ENCODE measurements around the gene PRAMEF5.
"Not testable (repeated sequence)": the region's sequence is repeated elsewhere in the genome, so short reads cannot be mapped to it uniquely, and the experiment has no call there.

The PRAMEF5 gene

GRCh38 chr1:13253898-13254297 lies at the start of gene PRAMEF5:
Gene PRAMEF5 (plus strand): TSS chr1:13254198. CDS start chr1:13259269, 5,071 bp downstream.
- not testable (repeated sequence) for DNase-seq (ENCODE audit: low read depth)

DNA sequence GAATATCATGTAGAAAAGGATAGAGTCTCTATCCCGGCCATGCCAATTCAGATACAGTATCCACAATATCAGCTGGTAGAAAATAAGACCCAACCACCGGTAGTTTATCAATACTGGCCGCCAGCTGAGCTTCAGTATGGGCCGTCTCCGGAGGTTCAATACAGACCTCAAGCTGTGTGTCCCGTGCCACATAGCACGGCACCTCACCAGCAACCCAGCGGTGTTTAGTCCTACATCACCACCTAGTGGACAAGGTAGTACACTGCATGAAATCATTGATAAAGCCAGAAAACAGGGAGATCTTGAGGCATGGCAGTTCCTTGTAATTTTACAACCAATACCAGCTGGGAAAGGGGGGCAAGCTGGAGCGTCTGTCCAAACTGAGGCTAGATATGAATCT lies 45.3 kb upstream of the PRAMEF5 start:
- not testable (repeated sequence) for DNase-seq (ENCODE audit: low read depth)

- not testable (repeated sequence) for DNase-seq (ENCODE audit: low read depth)
These were observed 37.4 kb upstream of the PRAMEF5 start for GRCh38 chr1:13216619-13217018.

DNA sequence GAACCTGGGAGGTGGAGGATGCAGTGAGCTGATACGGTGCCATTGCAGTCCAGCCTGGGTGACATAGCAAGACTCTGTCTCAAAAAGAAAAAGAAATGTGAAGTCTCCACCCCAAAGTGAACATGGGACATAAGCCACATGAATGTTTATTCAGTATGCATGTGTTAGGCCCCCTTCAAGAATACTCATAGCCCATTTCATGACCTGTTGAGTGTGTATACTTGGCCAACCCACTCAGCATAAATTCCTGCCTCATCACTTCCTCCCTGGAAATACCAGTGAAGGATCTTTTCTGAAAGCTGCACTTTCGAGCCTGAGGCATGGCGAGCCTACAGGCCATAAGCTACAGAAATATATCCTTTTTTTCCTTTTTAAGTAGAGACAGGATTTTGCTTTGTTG lies 34.8 kb upstream of the PRAMEF5 start:
- not testable (repeated sequence) for DNase-seq (ENCODE audit: low read depth)

DNA sequence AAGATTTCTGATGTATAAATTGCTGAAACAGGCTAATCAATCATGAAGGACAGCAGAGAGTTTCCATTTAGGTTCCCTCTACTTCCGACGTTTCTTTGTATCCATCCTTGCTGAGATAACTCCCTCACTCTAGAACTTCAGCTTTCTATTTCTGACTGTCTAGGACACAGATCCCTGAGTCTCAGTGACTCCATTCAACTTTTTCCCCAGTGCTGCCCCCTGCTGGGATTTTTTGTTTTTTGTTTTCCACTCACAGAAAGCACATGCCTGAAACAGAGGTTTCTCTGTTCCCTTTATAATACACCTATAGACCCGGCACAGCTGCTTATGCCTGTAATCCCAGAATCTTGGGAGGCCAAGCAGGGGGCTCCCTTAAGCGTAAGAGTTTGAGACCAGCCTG lies 31.2 kb upstream of the PRAMEF5 start:
- DNase-seq (ENCODE audit: low read depth), result not testable (repeated sequence)

DNA sequence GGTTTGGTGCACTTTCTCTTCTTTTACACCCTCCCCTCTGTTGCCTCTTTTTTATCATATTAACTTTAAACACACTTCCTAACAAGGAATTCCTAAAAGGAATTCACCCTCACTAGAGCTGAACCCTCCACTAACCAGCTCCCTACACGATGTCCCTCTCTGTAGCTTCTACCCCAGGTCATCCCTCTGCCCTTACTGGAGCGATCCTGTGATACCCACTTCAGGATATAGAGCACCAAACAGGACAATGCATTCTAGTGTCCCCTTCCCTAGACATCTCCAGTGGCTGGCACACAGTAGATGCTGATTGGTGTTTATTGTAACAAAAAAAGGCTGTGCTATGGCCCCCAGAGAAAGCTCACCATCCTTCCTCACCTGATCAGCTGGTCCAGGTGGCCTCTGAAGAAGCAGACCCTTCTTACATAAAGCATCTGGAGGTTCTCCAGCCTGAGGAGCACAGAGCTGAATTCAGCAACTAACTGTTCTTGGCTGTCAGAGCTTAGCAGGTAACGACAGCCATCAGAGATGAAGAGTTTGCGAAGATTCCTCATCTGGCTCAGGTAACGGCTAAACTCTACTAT lies 29.4 kb upstream of the PRAMEF5 start:
- no peak for DNase-seq (ENCODE audit: low read depth)

- DNase-seq (ENCODE audit: low read depth), result not testable (repeated sequence)
These were observed 28.3 kb upstream of the PRAMEF5 start, which contains the start of gene PRAMEF18 for GRCh38 chr1:13225675-13226204. Gene PRAMEF18 (minus strand): TSS chr1:13226154. CDS start chr1:13226106, 48 bp downstream.

DNA sequence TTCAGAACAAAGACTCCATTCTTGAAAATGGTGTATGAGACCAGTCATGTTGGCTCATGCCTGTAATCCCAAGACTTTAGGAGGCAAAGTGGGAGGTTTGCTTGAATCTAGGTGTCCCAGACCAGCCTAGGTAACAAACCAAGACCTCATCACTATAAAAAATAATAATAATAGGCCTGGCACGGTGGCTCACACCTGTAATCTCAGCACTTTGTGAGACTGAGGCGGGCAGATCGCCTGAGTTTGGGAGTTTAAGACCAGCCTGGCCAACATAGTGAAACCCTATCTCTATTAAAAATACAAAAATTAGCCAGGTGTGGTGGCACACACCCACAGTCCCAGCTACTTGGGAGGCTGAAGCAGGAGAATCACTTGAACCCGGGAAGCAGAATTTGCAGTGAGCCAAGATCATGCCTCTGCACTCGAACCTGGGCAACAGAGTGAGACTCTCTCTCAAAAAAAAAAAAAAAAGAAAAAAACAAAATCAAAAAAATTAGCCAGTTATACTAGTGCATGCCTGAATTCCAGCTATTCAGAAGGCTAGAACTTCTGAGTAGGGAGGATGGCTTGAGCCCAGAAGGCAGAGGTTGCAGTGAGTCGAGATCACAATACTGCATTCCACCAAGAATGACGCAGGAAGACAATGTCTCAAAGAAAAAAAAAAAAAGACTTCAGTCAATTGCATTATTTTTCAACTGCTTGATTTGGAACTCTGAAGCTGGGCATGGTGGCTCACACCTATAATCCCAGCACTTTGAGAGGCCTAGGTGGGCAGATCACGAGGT lies 26.5 kb upstream of the PRAMEF5 start:
- not testable (repeated sequence) for DNase-seq (ENCODE audit: low read depth)

DNA sequence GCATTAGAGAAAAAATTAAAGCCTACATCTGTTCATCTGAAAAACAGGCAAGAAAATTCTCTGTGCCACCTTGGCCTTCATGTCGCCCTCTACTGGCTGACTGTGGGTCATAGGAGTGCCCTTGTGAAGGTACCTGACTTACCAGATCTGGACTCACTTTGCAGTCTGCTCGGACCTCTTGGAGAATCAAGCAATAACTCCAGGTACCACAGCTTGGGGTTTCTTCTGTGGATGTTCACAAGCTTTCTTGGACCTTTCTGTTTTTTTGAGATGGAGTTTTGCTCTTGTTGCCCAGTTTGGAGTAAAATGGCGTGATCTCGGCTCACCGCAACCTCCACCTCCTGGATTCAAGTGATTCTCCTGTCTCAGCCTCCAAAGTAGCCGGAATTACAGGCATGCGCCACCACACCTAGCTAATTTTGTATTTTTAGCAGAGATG lies 25.6 kb upstream of the PRAMEF5 start:
- DNase-seq (ENCODE audit: low read depth), result no peak

DNA sequence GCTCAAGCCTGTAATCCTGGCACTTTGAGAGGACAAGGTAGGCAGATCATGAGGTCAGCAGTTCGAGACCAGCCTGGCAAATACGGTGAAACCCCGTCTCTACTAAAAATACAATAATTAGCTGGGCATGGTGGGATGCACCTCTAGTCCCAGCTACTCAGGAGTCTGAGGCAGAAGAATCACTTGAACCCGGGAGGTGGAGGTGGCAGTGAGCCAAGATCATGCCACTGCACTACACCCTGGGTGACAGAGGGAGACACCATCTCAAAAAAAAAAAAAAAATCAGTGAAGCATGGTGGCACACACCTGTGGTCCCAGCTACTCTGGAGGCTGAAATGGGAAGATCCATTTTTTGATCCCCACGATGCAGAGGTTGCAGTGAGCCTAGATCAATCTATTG lies 23.9 kb upstream of the PRAMEF5 start:
- not testable (repeated sequence) for DNase-seq (ENCODE audit: low read depth)

DNA sequence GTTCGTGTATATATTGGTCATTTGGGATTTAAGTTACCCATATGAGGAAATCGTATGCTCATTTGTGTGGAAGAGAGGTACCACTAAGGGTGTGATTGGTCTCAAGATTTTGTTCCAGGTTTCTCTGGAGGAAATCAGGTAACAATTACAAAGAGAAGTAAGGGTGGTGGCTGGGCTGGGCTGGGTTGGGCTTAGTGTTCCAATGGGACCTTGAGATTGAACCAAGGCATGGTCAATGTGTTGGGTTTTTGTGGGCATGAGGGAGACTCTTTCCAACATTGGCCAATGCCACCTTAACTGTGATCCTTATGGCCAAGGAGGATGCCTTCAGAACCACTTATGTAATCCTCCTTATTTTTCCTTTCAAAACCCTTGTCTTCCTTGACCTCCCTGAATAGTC lies 23.4 kb upstream of the PRAMEF5 start:
- not testable (repeated sequence) for DNase-seq (ENCODE audit: low read depth)

GRCh38 chr1:13231061-13231750 lies 22.8 kb upstream of the PRAMEF5 start:
- not testable (repeated sequence) for DNase-seq (ENCODE audit: low read depth)

DNA sequence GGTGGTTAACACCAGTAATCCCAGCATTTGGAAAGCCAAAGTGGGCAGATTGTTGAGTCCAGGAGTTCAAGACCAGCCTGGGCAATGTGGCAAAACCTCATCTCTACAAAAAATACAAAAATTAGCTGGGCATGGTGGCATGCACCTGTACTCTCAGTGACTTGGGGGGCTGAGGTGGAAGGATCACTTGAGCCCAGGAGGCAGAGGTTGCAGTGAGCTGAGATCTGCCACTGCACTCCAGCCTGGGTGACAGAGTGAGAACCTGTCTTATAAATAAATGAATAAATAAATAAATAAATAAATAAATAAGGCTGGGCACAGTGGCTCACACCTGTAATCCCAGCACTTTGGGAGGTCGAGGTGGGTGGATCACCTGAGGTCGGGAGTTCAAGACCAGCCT lies 21.9 kb upstream of the PRAMEF5 start:
- DNase-seq (ENCODE audit: low read depth), result not testable (repeated sequence)

DNA sequence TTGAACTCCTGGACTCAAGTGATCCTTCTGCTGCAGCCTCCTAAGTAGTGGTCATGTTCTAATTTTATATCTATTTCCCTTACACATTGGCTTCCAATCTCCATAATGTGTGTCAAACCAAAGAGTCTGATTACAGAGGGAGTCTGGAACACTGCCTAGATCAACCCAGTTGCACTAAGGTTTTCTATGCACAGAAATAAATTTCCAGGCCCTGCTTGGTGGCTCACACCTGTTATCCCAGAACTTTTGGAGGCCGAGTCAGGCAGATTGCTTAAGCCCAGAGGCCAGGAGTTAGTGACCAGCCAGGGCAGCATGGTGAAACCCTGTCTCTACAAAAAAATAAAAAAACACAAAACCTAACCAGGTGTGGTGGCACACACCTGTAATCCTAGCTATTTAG lies 19.9 kb upstream of the PRAMEF5 start:
- not testable (repeated sequence) for DNase-seq (ENCODE audit: low read depth)

- not testable (repeated sequence) for DNase-seq (ENCODE audit: low read depth)
These were observed 16.4 kb upstream of the PRAMEF5 start for GRCh38 chr1:13237572-13237971.

DNA sequence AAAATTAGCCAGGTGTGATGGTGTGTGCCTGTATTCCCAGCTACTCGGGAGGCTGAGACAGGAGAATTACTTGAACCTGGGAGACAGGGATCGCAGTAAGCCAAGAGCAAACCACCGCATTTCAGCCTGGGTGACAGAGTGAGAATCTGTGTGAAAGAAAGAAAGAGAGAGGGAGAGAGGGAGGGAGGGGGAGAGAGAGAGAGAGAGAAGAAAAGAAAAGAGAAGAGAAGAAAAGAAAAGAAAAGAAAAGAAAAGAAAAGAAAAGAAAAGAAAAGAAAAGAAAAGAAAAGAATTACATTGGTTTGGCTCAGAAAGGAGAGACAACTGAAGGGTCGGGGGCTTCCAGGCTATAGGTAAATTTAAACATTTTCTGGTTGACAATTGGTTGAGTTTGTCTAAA lies 14.4 kb upstream of the PRAMEF5 start:
- not testable (repeated sequence) for DNase-seq (ENCODE audit: low read depth)

- DNase-seq (ENCODE audit: low read depth), result not testable (repeated sequence)
These were observed 10.3 kb upstream of the PRAMEF5 start for GRCh38 chr1:13243536-13244263.

DNA sequence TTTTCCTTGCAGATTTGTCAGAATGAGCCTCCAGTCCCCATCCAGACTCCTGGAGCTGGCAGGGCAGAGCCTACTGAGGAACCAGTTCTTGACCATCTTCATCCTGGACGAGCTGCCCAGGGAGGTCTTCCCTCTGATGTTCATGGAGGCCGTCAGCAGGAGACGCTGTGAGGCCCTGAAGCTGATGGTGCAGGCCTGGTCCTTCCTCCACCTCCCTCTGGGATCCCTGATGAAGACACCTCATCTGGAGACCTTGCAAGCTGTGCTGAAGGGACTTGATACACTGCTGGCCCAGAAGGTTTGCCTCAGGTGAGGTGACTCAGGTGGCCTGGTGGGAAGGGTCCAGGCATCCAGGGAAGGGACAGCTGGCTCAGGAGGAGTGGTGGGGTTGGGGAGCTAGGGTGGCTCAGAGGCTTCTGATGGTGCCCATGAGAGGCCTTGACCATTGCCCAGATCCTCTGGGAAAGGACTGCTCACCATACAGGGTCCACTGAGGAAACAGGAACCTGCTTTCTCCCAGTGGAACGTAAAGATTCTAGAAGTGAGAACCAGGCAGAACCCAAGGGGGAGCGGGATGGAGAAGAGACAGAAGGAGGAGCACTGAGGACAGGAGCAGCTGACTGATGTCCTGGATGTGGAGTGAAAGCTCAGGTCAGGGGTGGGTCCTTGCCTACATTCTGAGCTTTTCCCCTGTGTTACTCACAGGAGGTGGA lies 8.0 kb upstream of the PRAMEF5 start:
- DNase-seq (ENCODE audit: low read depth), result not testable (repeated sequence)

DNA sequence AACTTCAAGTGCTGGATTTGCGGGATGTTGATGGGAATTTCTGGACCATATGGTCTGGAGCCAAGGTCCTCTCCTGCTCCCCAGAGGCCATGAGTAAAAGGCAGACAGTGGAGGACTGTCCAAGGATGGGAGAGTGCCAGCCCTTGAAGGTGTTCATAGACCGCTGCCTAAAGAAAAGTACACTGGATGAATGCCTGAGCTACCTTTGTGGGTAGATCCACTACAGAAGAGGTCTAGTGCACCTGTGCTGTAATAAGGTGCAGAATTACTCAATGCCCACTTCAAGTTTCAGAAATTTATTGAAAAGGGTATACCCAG lies 7.5 kb upstream of the PRAMEF5 start:
- DNase-seq (ENCODE audit: low read depth), result not testable (repeated sequence)

DNA sequence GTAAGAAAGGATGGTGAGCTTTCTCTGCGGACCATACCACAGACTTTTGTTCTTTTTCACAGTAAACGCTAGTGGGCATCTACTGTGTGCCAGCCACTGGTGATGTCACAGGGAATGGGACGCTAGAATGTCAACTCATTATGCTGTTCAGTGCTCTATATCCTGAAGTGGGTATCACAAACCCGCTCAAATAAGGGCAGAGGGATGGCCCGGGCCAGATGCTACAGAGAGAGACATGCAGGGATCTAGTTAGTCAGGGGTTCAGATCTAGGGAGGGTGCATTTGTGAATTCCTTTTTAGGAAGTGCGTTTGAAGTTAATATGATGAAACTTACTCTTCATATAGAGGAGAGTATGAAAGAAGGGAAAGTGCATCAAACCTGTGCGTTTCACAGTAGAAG lies 6.9 kb upstream of the PRAMEF5 start:
- not testable (repeated sequence) for DNase-seq (ENCODE audit: low read depth)

GRCh38 chr1:13265124-13265523 lies 11.1 kb downstream of the PRAMEF5 start:
- not testable (repeated sequence) for DNase-seq (ENCODE audit: low read depth)
